Ishikawa (cell line): ENCODE data around the gene KCNA5.

Experiments used
- CEBPB ChIP-seq: IDR thresholded peaks from 2 replicates; pipeline ENCODE4 v1.6.1; 2012
- CREB1 ChIP-seq: IDR thresholded peaks from 2 replicates; pipeline ENCODE4 v1.6.1; 2012; ENCODE audit warnings: low read depth
- EGR1 ChIP-seq: IDR thresholded peaks from 2 replicates; pipeline ENCODE4 v1.6.1; 2012
- EP300 ChIP-seq: IDR thresholded peaks from 2 replicates; pipeline ENCODE4 v1.6.1; 2012; ENCODE audit warnings: borderline replicate concordance
- FOXM1 ChIP-seq: IDR thresholded peaks from 2 replicates; pipeline ENCODE4 v1.6.1; 2012; ENCODE audit warnings: low read depth, borderline replicate concordance
- MAX ChIP-seq: IDR thresholded peaks from 2 replicates; pipeline ENCODE4 v1.6.1; 2012
- NFIC ChIP-seq: IDR thresholded peaks from 2 replicates; pipeline ENCODE4 v1.6.1; 2012
- RAD21 ChIP-seq: IDR thresholded peaks from 2 replicates; pipeline ENCODE4 v1.6.1; 2012; ENCODE audit warnings: low read depth
- REST ChIP-seq: IDR thresholded peaks from 2 replicates; pipeline ENCODE4 v1.6.1; 2012; ENCODE audit warnings: low read depth, mild to moderate bottlenecking
- TAF1 ChIP-seq: IDR thresholded peaks from 2 replicates; pipeline ENCODE4 v1.6.1; 2012; ENCODE audit warnings: low read depth, mild to moderate bottlenecking
- TCF12 ChIP-seq: IDR thresholded peaks from 2 replicates; pipeline ENCODE4 v1.6.1; 2012; ENCODE audit warnings: low read depth
- TEAD4 ChIP-seq: IDR thresholded peaks from 2 replicates; pipeline ENCODE4 v1.6.1; 2012
- USF1 ChIP-seq: IDR thresholded peaks from 2 replicates; pipeline ENCODE4 v1.6.1; 2012
- YY1 ChIP-seq: IDR thresholded peaks from 2 replicates; pipeline ENCODE4 v1.6.1; 2012; ENCODE audit warnings: low read depth
- ZBTB7A ChIP-seq: IDR thresholded peaks from 2 replicates; pipeline ENCODE4 v1.6.1; 2012; ENCODE audit warnings: low read depth

Gene KCNA5

GRCh38 chr12:5081016-5081415 is 37.3 kb downstream of the KCNA5 start:
- no peak for TF ChIP-seq CEBPB
- no peak for TF ChIP-seq CREB1
- TF ChIP-seq RAD21 = no peak
- no peak for TF ChIP-seq ZBTB7A
- TF ChIP-seq REST = no peak
- TF ChIP-seq YY1 = no peak
- no peak for TF ChIP-seq EGR1
- no peak for TF ChIP-seq MAX
- no peak for TF ChIP-seq TCF12
- TF ChIP-seq USF1 = no peak
- no peak for TF ChIP-seq TAF1
- no peak for TF ChIP-seq TEAD4

- TF ChIP-seq CREB1 (no peak), RAD21 (peak; percentile 86)
These were observed 40.5 kb downstream of the KCNA5 start for GRCh38 chr12:5083955-5084849.

- TF ChIP-seq TEAD4 = peak; percentile 58
- TF ChIP-seq YY1 = no peak
- TF ChIP-seq TCF12 = 0 out of 2 replicates have a peak, but pooled peaks have one; percentile 38
- peak; percentile 51; the same call in 1 of the 2 replicates for TF ChIP-seq NFIC
- 0 out of 2 replicates have a peak, but pooled peaks have one; percentile 50 for TF ChIP-seq EP300
- TF ChIP-seq ZBTB7A = no peak
These were observed 42.2 kb downstream of the KCNA5 start for GRCh38 chr12:5085896-5086295.

GRCh38 chr12:5087831-5088554 is 44.3 kb downstream of the KCNA5 start:
- TF ChIP-seq RAD21 = no peak
- no peak for TF ChIP-seq TCF12
- no peak for TF ChIP-seq NFIC
- TF ChIP-seq YY1 = no peak
- TF ChIP-seq TEAD4 = no peak
- no peak for TF ChIP-seq USF1
- TF ChIP-seq REST = no peak
- TF ChIP-seq ZBTB7A = no peak
- TF ChIP-seq EP300 = no peak
- TF ChIP-seq CEBPB = no peak
- TF ChIP-seq FOXM1 = no peak
- TF ChIP-seq EGR1 = no peak
- TF ChIP-seq TAF1 = no peak
- no peak for TF ChIP-seq CREB1
- no peak for TF ChIP-seq MAX

- TF ChIP-seq TAF1 (no peak), FOXM1 (no peak), MAX (no peak)
These were observed 45.0 kb downstream of the KCNA5 start for GRCh38 chr12:5088586-5089264.
